AG09309 (cell line): ENCODE data around the gene CA10.

Experiments
- DNase-seq: peaks from one replicate; pipeline ENCODE4 v3.0.0-alpha.2; 2010; ENCODE audit warnings: low read depth
- H3K4me3 ChIP-seq: 2 replicates; pipeline ENCODE4 v1.5.1; 2011; ENCODE audit warnings: mild to moderate bottlenecking, low read depth, low read length, moderate library complexity; ENCODE audit not compliant: control insufficient read depth
- CTCF ChIP-seq: IDR thresholded peaks from 2 replicates; pipeline ENCODE4 v1.5.1; 2011; ENCODE audit warnings: mild to moderate bottlenecking, low read depth, low read length, inconsistent platforms; ENCODE audit not compliant: insufficient read depth, control insufficient read depth; ENCODE audit errors: missing control alignments

CA10 gene

GRCh38 chr17:51912939-51913338 is 245.6 kb downstream of the CA10 start:
- H3K4me3 ChIP-seq = no peak overlapping the region
- no peak for DNase-seq
- TF ChIP-seq CTCF = no peak

- no peak for DNase-seq
- TF ChIP-seq CTCF = no peak
- H3K4me3 ChIP-seq = no peak overlapping the region
Observed at GRCh38 chr17:51911237-51911636, 247.3 kb downstream of the CA10 start.

- DNase-seq = no peak
- TF ChIP-seq CTCF = no peak
- no peak overlapping the region for H3K4me3 ChIP-seq
Observed at GRCh38 chr17:51909971-51910370, 248.5 kb downstream of the CA10 start.

- H3K4me3 ChIP-seq = no peak overlapping the region
- TF ChIP-seq CTCF = no peak
- DNase-seq = no peak
Observed at GRCh38 chr17:51908841-51909537, 249.5 kb downstream of the CA10 start.

- no peak overlapping the region for H3K4me3 ChIP-seq
- TF ChIP-seq CTCF = no peak
- DNase-seq = no peak
Observed at GRCh38 chr17:51907041-51907440, 251.5 kb downstream of the CA10 start.

- no peak for DNase-seq
- no peak for TF ChIP-seq CTCF
- H3K4me3 ChIP-seq = no peak overlapping the region
Observed at GRCh38 chr17:51904379-51904778, 254.1 kb downstream of the CA10 start.
